GM12873 (cell line): ENCODE data around the gene TMEM91.

Experiments
- TF ChIP-seq, protein P1 (sequence below): IDR thresholded peaks from 2 replicates; pipeline ENCODE4 v1.5.1; 2012; ENCODE audit warnings: low read depth, mild to moderate bottlenecking, moderate library complexity, low read length, control low read depth; ENCODE audit not compliant: insufficient read depth; ENCODE audit errors: missing control alignments

TMEM91 gene

DNA sequence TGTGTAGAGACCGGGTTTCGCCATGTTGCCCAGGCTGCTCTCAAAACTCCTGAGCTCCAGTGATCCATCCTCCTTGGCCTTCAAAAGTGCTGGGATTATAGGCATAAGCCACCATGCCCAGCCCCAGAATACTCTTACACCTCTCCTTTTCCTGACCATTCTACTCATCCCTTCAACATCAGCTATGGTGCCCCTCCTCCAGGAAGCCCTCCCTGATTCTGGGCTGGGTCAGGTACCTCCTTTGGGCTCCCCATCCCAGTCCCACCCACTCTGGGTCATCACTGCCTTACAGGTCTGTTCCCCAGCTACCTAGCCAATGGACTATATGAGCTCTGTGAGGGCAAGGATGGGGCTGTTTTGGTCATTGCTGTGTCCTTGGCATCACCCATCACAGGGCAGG, 32.2 kb upstream of the TMEM91 start:
- TF ChIP-seq, protein P1, sequence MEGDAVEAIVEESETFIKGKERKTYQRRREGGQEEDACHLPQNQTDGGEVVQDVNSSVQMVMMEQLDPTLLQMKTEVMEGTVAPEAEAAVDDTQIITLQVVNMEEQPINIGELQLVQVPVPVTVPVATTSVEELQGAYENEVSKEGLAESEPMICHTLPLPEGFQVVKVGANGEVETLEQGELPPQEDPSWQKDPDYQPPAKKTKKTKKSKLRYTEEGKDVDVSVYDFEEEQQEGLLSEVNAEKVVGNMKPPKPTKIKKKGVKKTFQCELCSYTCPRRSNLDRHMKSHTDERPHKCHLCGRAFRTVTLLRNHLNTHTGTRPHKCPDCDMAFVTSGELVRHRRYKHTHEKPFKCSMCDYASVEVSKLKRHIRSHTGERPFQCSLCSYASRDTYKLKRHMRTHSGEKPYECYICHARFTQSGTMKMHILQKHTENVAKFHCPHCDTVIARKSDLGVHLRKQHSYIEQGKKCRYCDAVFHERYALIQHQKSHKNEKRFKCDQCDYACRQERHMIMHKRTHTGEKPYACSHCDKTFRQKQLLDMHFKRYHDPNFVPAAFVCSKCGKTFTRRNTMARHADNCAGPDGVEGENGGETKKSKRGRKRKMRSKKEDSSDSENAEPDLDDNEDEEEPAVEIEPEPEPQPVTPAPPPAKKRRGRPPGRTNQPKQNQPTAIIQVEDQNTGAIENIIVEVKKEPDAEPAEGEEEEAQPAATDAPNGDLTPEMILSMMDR = no peak

DNA sequence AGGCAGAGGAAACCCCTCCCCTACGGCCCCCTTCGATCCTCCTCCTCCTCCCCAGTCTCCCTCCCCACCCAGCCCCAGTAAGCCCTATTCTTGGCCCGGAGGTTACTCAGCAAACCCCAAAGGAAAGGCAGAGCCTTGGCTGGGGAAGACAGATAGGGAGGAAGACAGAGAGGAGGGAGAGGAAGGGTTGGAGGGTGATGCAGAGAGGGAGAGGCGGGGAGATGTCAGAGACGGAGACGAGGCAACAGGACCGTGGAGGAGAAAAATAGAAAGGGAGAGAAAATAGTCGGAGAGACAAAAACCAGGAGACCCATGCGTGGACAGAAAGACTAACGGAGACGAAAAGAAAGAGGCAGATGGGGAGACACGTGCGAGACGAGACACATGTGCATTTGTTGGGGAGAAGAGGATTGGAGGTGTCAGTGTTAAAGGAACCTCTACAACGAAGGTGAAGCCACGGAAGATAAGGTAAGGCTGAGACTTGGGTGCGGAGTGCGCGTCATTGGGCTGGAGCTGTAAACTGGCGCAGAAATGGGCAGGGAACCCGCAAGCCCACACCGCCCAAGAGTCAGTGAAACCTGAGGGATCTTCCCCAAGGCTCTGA, 25.5 kb upstream of the TMEM91 start:
- TF ChIP-seq, protein P1 = no peak

DNA sequence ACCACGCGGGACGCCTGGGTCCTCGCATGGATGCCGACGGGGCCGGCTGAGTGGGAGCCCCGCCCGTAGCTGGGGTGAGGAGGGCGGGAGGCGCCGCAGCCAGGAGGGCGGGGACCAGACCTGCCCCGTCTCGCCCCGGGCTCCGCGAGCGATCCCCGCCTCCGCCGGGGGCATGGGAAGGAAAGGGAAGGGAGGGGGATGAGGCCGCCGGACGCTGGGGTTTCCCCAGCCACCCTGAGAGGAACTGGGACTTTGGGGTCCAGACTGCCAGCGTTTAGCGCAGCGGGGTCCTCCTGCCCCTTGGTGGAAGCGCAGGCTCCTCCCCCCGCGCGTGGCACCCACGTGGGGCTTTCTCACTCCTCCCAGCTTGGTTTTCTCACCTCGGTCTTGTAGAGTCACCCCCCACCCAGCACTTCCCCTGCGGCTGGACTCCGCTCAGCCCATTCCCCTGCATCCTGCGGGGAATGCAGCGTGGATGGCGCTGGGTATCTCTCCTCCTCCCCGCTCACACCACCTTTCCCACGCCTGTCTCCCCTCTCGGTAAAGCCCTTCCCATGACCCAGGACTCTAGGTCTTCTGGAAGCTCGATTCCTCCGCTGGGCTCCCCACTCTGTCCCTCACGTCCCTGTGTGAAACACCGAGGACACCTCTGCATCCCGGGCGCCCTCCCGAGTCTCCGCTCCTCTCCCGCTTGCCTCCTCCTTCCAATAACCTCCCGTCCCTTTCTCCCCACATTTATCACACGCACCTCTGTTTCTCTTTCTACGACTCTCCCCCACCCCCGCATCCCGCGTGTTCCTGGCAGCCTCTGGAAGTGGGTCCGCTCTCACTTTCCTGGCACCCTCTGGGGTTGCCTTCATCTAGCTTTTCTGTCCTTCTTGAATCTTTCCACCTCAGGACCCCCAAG, 24.7 kb upstream of the TMEM91 start:
- TF ChIP-seq, protein P1 = no peak

DNA sequence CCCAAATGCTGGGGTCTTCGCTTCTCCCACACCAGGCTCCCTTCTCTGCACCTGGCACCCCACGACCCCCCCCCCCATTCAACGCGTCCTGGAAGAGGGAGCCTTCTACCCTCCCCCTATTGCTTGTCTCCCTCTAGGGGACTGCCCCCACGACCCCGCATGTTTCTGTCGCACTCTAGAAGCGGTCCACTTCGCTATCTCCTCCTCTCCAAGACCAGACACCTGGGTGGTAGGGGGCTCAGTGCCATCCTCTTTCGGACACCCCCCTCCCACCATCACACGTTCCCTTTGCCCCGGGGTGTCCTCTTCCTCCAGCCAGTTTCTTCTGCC, 24.1 kb upstream of the TMEM91 start:
- TF ChIP-seq, protein P1 = no peak

DNA sequence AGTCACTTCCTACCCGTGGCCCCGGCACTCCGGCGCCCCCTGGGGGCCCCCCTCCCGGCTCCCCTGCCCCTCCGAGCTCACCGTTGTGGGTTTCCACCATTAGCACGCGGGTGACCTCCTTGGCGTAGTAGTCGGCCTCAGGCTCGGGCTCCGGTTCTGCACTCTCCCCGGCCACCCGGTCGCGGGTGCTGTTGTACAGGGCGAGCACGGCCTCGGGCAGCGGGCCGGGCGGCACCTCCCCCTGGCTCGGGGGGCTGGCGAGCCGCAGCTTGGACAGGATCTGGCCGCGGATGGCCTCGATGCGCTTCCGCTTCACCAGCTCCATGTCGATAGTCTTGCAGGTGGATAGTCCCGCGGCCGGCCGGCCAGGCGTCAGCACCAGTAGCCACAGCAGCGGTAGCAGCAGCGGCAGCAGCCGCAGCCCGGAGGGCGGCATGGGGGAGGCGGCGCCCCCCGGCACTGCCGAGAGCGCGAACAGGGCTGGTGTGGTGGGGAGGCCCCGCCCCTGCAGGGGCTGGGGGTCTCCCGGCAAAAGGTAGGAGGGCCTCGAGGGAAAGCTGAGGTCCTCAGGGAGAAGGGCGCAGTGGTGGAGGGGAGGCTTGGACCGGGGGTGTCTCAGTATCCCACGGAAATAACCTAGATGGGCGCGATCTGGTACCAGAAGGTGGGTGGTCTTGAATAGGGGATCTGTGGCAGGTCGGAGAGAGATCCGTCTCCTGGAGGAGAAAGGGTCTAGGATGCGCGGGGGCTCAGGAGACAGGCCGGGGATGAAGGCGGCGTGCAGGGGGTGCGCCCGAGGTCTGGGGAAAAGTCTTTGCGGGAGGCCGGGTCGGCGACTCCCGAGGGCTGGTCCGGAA, 23.5 kb upstream of the TMEM91 start:
- TF ChIP-seq, protein P1 = peak; percentile 76

DNA sequence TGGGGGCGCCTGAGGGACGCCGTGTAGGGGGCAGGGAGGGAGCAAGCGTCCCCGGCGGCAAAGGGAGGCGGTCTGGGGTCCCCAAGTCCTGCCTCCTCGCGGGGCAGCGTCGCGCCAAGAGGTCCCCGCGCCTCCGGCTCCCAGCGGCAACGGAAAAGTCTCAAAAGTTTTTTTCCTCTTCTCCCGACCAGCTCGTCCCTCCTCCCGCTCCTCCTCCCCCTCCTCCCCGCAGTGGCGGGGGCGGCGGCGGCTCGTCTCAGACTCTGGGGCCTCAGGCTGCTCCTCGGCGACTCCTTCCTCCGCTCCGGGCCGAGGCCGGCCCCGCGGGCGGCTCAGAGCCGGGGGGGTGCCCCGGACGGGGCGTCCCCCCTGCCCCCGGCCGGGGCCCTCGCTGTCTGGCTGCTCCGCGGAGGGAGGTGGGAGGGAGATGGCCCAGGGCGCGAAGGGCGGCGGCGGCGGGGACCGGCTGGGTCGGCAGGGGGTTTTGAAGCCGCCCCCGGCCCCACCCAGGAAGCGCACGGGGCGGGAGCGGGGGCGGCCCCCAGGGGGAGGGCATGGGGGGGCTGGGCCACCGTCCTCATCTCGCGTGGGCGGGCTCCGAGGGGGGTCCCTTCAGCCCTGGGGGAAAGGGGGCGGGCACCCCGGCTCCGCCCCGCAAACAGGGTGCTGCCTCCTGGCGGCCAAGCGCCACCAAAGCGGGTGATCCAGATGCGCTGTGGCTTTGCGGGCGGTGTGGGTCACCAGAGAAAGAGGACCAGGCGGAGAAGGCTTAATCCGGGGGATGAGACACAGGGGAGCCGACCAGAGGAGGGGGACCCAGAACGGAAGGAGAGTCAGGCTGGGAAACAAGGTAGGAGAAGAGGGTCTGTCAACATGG, 22.6 kb upstream of the TMEM91 start, which contains the start of gene TGFB1:
Gene TGFB1, minus strand, starts transcription at position 457 of the 877 bp plus-strand sequence. CDS start 878 bp downstream, outside the sequence.
- TF ChIP-seq, protein P1 = peak; percentile 88
